ENCODE data around the gene EXOC2.

The EXOC2 gene

DNA sequence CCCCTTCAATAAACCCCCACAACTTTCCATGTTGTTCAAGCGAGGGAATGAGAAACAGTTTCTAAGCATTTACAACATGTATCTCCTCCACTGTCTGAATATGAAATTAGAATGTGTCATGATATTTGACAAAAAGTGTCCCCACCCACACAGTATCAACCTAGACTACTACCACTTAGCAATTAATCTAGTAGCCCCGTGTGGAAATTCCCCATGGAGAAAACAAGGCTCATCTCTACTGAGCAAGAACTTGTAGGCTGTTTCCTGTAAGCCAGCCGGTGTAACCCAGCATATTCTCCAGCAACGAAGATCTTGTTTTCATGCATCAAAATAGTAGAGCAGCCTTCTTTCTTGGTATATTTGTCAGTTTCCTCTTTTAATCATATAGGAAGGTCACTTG is 186.4 kb downstream of the EXOC2 start:
- TF ChIP-seq, protein P1, sequence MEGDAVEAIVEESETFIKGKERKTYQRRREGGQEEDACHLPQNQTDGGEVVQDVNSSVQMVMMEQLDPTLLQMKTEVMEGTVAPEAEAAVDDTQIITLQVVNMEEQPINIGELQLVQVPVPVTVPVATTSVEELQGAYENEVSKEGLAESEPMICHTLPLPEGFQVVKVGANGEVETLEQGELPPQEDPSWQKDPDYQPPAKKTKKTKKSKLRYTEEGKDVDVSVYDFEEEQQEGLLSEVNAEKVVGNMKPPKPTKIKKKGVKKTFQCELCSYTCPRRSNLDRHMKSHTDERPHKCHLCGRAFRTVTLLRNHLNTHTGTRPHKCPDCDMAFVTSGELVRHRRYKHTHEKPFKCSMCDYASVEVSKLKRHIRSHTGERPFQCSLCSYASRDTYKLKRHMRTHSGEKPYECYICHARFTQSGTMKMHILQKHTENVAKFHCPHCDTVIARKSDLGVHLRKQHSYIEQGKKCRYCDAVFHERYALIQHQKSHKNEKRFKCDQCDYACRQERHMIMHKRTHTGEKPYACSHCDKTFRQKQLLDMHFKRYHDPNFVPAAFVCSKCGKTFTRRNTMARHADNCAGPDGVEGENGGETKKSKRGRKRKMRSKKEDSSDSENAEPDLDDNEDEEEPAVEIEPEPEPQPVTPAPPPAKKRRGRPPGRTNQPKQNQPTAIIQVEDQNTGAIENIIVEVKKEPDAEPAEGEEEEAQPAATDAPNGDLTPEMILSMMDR (IDR thresholded peaks at IDR 0.05; ENCODE audit: insufficient read depth, low read depth, low read length, missing control alignments), result no peak
- peak; percentile 39 for DNase-seq (ENCODE audit: low read depth)
- no peak overlapping the region for H3K4me3 ChIP-seq (ENCODE audit: low read depth, low read length)

DNA sequence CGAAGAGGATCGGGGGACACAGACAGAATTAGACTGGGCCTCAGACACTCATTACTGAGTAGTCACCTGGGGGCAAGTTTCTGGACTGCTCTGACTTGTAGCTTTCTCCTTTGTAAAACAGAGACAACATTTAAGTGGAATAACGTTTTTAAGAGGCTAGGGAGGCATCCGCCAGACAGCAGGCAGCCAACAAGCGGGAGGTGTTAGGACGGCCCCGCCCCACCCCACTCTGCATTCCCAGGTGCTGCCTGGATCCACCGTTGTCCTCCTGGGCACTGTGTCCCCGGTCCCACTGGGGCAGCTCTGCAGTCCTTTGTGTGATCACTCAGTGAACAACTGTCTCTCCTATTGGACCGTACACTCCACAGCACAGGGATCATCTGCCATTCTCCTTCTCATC is 187.6 kb downstream of the EXOC2 start:
- DNase-seq (ENCODE audit: low read depth), result no peak
- TF ChIP-seq, protein P1 (IDR thresholded peaks at IDR 0.05; ENCODE audit: insufficient read depth, low read depth, low read length, missing control alignments), result no peak
- no peak overlapping the region for H3K4me3 ChIP-seq (ENCODE audit: low read depth, low read length)

DNA sequence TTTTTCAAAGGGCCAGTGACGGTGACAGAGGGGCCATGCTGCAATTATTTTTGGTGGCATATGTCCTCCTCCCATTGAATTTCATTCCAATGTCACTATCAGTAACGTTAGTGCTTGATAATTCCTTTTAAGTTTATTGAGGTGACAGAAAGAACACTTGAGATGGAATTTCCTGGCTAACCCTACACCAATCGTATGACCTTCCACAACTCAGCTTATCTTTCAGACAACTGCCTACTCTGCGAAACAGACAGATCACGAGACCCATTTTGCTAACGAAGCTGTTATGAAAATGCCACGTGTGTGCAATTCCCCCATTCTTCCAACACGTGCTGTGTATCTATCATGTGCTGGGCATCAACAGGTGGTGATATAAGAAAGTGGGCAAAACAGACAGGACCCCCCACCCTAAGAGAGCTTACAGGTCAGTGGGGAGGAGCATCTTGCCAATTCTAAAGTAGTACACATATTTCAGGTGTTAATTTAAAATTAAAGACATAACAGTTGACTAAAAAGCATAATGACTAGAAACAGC is 188.4 kb downstream of the EXOC2 start:
- TF ChIP-seq, protein P1 (IDR thresholded peaks at IDR 0.05; ENCODE audit: insufficient read depth, low read depth, low read length, missing control alignments), result no peak
- no peak overlapping the region for H3K4me3 ChIP-seq (ENCODE audit: low read depth, low read length)
- DNase-seq (ENCODE audit: low read depth), result no peak

DNA sequence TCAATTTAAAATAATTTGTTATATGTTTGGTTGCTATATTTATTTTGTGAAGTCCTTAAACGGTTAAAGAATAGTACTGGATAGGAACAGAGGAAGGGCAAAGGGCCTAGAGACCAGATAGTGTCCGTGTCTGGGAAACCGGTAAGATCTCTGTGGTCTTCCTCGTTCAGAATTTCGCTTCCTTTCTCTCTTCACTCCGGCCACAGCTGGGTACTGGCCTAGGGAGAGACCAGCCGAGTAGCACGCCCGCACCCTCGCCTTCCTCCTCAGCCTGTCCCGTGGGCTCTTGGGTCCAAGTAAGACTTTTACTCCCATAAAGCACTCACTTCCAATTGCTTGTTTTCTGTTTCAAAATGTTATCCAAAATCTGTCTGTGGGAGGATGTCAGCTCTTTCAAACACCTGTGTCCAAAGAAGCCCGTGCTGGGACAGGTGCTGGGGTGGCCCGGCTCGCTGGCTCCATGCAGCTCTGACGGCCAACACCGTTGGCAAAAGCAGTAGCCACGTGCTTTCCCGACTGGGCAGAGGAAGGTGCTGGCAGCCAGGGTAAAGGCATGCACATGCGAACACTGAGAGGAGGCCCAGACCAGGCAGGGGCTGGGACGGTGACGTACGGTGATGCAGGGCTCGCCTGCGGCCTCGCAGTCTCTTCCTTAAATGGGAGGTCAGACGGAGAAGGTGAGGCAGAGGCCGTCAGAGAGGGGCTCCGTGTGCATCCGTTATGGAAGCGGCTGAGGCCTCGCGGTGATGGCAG is 189.2 kb downstream of the EXOC2 start:
- no peak overlapping the region for H3K4me3 ChIP-seq (ENCODE audit: low read depth, low read length)
- TF ChIP-seq, protein P1 (IDR thresholded peaks at IDR 0.05; ENCODE audit: insufficient read depth, low read depth, low read length, missing control alignments), result no peak
- no peak for DNase-seq (ENCODE audit: low read depth)

DNA sequence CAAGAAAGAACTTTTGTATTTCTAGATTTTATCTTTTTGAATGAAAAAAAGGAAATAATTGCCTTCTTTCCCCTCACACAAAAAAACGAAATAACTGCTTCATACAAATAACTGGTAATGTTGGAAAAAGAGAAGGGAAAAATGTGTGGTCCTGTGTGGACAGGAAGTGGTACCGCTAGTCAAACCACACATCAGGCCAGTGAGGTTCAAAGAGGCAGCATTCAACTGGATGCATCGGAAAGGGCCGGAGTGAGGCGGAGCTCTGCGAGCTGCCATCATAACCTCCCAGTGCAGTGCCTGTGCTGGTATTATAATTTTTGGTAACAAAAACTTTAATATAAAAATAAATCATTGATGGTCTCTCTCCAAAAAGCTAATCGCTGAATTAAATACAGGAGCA is 190.2 kb downstream of the EXOC2 start:
- TF ChIP-seq, protein P1 (IDR thresholded peaks at IDR 0.05; ENCODE audit: insufficient read depth, low read depth, low read length, missing control alignments), result no peak
- DNase-seq (ENCODE audit: low read depth), result no peak
- no peak overlapping the region for H3K4me3 ChIP-seq (ENCODE audit: low read depth, low read length)

DNA sequence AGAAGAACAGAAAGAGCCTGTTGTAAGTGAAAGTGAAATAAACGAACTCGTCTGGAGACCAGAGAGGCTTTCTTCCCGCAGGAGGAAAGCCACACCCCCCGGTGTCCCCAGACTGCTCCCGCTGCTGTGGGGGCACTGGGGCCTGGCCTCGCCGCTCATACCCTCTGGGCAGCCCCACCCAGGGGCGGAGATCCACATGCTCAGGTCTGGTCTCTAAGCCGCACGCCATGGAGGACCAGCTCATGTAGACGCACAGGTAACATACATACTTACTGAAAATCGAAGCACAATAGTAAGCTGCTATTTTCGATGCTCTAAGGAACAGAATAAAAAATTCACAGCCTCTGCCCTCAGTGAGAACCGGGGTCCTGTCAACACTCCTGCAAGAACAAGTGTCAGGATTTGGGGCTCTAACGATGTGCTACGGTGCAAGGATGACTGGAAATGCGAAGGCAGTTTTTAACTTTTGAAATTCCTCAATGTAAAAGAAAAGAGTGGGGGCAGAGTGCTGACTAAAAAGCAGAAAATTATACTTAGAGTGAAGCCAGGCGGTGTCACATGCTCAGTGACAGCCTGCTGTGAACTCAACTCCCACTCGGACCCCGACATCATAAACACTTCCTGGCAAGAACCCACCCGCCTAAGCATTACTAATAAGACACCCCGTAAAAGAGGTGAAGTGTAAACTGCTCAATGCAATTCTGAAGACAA is 190.9 kb downstream of the EXOC2 start:
- H3K4me3 ChIP-seq (ENCODE audit: low read depth, low read length), result peak overlapping the region; percentile 65
- peak; percentile 61 for DNase-seq (ENCODE audit: low read depth)
- TF ChIP-seq, protein P1 (IDR thresholded peaks at IDR 0.05; ENCODE audit: insufficient read depth, low read depth, low read length, missing control alignments), result no peak

Measured in GM12865 (cell line).